IMR-90 (cell line): Measurements from ENCODE around the gene CSRNP3. TPM values are rescaled to one million over a fixed set of nuclear protein-coding genes. Genes with fewer than 3 reads are reported as not detected.
"Not testable (repeated sequence)": the region's sequence is repeated elsewhere in the genome, so short reads cannot be mapped to it uniquely, and the experiment has no call there.

ENCODE experiments used
- ATAC-seq: fragments of 200-7000 bp; cut with Tn5 transposase; 2 replicates; pipeline ENCODE4 v1.9.1; 2020; ENCODE audit warnings: low read depth, mild to moderate bottlenecking, moderate library complexity
- BruUV-seq: library from RNA; stranded (reverse); fragments of 400-500 nt; replicated peaks from 2 replicates; lab custom pipeline; 2021; lab: Mats Ljungman, UMichigan
- CTCF ChIA-PET: fragments of 300-600 bp; formaldehyde crosslinking; extraction: SDS; loops from one replicate; lab custom pipeline; 2021; ENCODE audit warnings: antibody characterized with exemption; lab: Yijun Ruan, JAX
- POLR2A ChIA-PET: fragments of 300-600 bp; sonication (Branson Sonifier 250); formaldehyde crosslinking; loops from one replicate; lab custom pipeline; 2022; ENCODE audit warnings: antibody characterized with exemption; ENCODE audit not compliant: unreplicated experiment; lab: Charles Lee
- DNase-seq: peaks from one replicate; pipeline ENCODE4 v3.0.0; 2013
- H2AFZ ChIP-seq: replicated peaks from 2 replicates; pipeline ENCODE3; 2013; ENCODE audit warnings: low read length, mild to moderate bottlenecking; ENCODE audit not compliant: poor library complexity
- H2AK5ac ChIP-seq: 2 replicates; pipeline ENCODE4 v1.6.1; 2013; ENCODE audit warnings: low read depth, low read length, inconsistent platforms
- H2AK9ac ChIP-seq: replicated peaks from 2 replicates; pipeline ENCODE3; 2013; ENCODE audit warnings: mild to moderate bottlenecking, low read depth, low read length, moderate library complexity; ENCODE audit not compliant: poor library complexity
- H2BK120ac ChIP-seq: 2 replicates; pipeline ENCODE4 v1.6.1; 2013; ENCODE audit warnings: low read depth, low read length, inconsistent platforms
- H2BK15ac ChIP-seq: 3 replicates; pipeline ENCODE4 v1.6.1; 2013; ENCODE audit warnings: low read depth, low read length, inconsistent platforms
- H2BK20ac ChIP-seq: 2 replicates; pipeline ENCODE4 v1.6.1; 2013; ENCODE audit warnings: low read depth, mild to moderate bottlenecking, inconsistent platforms, low read length, moderate library complexity
- H2BK5ac ChIP-seq: 2 replicates; pipeline ENCODE4 v1.6.1; 2013; ENCODE audit warnings: mild to moderate bottlenecking, low read depth, low read length, inconsistent platforms; ENCODE audit not compliant: poor library complexity, severe bottlenecking
- H3K14ac ChIP-seq: replicated peaks from 2 replicates; pipeline ENCODE4 v1.6.1; 2013; ENCODE audit warnings: low read depth, low read length, inconsistent platforms
- H3K18ac ChIP-seq: 2 replicates; pipeline ENCODE4 v1.6.1; 2013; ENCODE audit warnings: low read depth, low read length, control low read depth
- H3K23ac ChIP-seq: 2 replicates; pipeline ENCODE4 v1.6.1; 2013; ENCODE audit warnings: low read depth, low read length, inconsistent platforms
- H3K27ac ChIP-seq: 2 replicates; pipeline ENCODE4 v1.5.1; 2013; ENCODE audit warnings: mild to moderate bottlenecking, control low read depth, low read length; ENCODE audit not compliant: insufficient read depth
- H3K27me3 ChIP-seq: 2 replicates; pipeline ENCODE4 v1.6.1; 2013; ENCODE audit warnings: low read length; ENCODE audit not compliant: control insufficient read depth, insufficient read depth
- H3K36me3 ChIP-seq: 2 replicates; pipeline ENCODE4 v1.6.1; 2013; ENCODE audit warnings: low read length, mixed read lengths; ENCODE audit not compliant: control insufficient read depth, insufficient read depth
- H3K4ac ChIP-seq: 2 replicates; pipeline ENCODE4 v1.6.1; 2013; ENCODE audit warnings: low read depth, low read length, inconsistent platforms
- H3K4me1 ChIP-seq: 2 replicates; pipeline ENCODE4 v1.6.1; 2013; ENCODE audit warnings: low read length, mixed read lengths; ENCODE audit not compliant: control insufficient read depth, insufficient read depth
- H3K4me2 ChIP-seq: 2 replicates; pipeline ENCODE4 v1.6.1; 2013; ENCODE audit warnings: low read depth, mild to moderate bottlenecking, control low read depth, low read length, moderate library complexity
- H3K4me3 ChIP-seq: 2 replicates; pipeline ENCODE4 v1.5.1; 2013; ENCODE audit warnings: low read depth, mild to moderate bottlenecking, control low read depth, low read length, moderate library complexity; ENCODE audit not compliant: insufficient read depth
- H3K56ac ChIP-seq: 2 replicates; pipeline ENCODE4 v1.6.1; 2013; ENCODE audit warnings: low read length, inconsistent platforms; ENCODE audit not compliant: insufficient read depth; ENCODE audit errors: extremely low read depth
- H3K79me1 ChIP-seq, 2 experiments: 2 replicates each; pipeline ENCODE4 v1.6.1; 2013; ENCODE audit warnings: low read length in 2 of 2, inconsistent platforms in 1 of 2, low read depth in 1 of 2
- H3K9ac ChIP-seq: 2 replicates; pipeline ENCODE4 v1.6.1; 2013; ENCODE audit warnings: low read depth, low read length, control low read depth
- H3K9me1 ChIP-seq: 2 replicates; pipeline ENCODE4 v1.6.1; 2013; ENCODE audit warnings: low read length, inconsistent platforms; ENCODE audit not compliant: insufficient read depth
- H3K9me3 ChIP-seq: 2 replicates; pipeline ENCODE4 v1.6.1; 2013; ENCODE audit warnings: low read length; ENCODE audit not compliant: control insufficient read depth, insufficient read depth
- H4K20me1 ChIP-seq: 2 replicates; pipeline ENCODE4 v1.6.1; 2013; ENCODE audit warnings: low read length, inconsistent platforms; ENCODE audit not compliant: insufficient read depth
- H4K5ac ChIP-seq: 2 replicates; pipeline ENCODE4 v1.6.1; 2013; ENCODE audit warnings: mild to moderate bottlenecking, low read depth, low read length, control low read depth
- H4K8ac ChIP-seq, 2 experiments: 2 replicates each; pipeline ENCODE4 v1.6.1; 2013; ENCODE audit warnings: low read depth in 2 of 2, low read length in 2 of 2, control low read depth in 1 of 2, inconsistent platforms in 1 of 2
- H4K91ac ChIP-seq: 2 replicates; pipeline ENCODE4 v1.6.1; 2013; ENCODE audit warnings: low read depth, low read length, inconsistent platforms; ENCODE audit not compliant: insufficient read depth
- BHLHE40 ChIP-seq: fragments of 150-350 bp; IDR thresholded peaks from 2 replicates; pipeline ENCODE4 v1.6.1; 2016; ENCODE audit warnings: mild to moderate bottlenecking, low read depth, low read length
- MXI1 ChIP-seq: IDR thresholded peaks from 2 replicates; pipeline ENCODE4 v1.6.1; 2012; ENCODE audit warnings: low read depth, mild to moderate bottlenecking, low read length, moderate library complexity, borderline replicate concordance
- POLR2A ChIP-seq: IDR thresholded peaks from 2 replicates; pipeline ENCODE4 v1.6.1; 2012; ENCODE audit warnings: mild to moderate bottlenecking, low read depth, low read length
- RAD21 ChIP-seq: IDR thresholded peaks from 2 replicates; pipeline ENCODE4 v1.6.1; 2012; ENCODE audit warnings: low read length, improper control_type of control experiment
- RCOR1 ChIP-seq: IDR thresholded peaks from 2 replicates; pipeline ENCODE4 v1.6.1; 2012; ENCODE audit warnings: mild to moderate bottlenecking, low read length, improper control_type of control experiment; ENCODE audit not compliant: insufficient replicate concordance
- WGBS, 2 experiments: methylation state at CpG; one replicate each; pipeline versions ENCODE4 v1.1.5 to v1.1.7; 2013; ENCODE audit warnings: missing lambda C conversion rate in 2 of 2; ENCODE audit not compliant: insufficient read length in 1 of 2; ENCODE audit errors: extremely low coverage in 2 of 2; 5-methylcytosine and 5-hydroxymethylcytosine counted together
- dilution Hi-C: fragments of 300-500 bp; cut with HindIII; formaldehyde crosslinking; loops from one replicate; pipeline ENCODE4 v1.14.3; 2018; ENCODE audit warnings: low sequenced_read_pairs; ENCODE audit not compliant: unreplicated experiment
- in situ Hi-C: fragments of 300-500 bp; cut with MboI; formaldehyde crosslinking; loops from 3 replicates; pipeline ENCODE4 v1.14.3; 2019; ENCODE audit warnings: low sequenced_read_pairs, inconsistent platforms, mixed read lengths
- intact Hi-C: fragments of 100-400 bp; cut with micrococcal nuclease; formaldehyde crosslinking; loops from 2 replicates; pipeline ENCODE4 v1.10.0; 2022
- polyA plus RNA-seq, 3 experiments: library from polyadenylated mRNA; depleted of rRNA; stranded (reverse); fragments of >200 nt; gene quantifications; 2 replicates each; pipeline ENCODE4 v1.2.3, GENCODE V29; 2012; ENCODE audit warnings: low replicate concordance in 1 of 3
- total RNA-seq: library from RNA; depleted of rRNA; stranded (reverse); fragments of >200 nt; gene quantifications from 2 replicates; pipeline ENCODE4 v1.2.3, GENCODE V29; 2012
- TF ChIP-seq, protein P1 (sequence below): fragments of 150-350 bp; IDR thresholded peaks from 2 replicates; pipeline ENCODE4 v1.6.1; 2016; ENCODE audit warnings: low read depth, mild to moderate bottlenecking, low read length, moderate library complexity, borderline replicate concordance
- TF ChIP-seq, protein P2 (sequence below): fragments of 150-350 bp; IDR thresholded peaks from 2 replicates; pipeline ENCODE4 v1.6.1; 2017; ENCODE audit warnings: mild to moderate bottlenecking, antibody characterized with exemption, low read length, low read depth

The CSRNP3 gene
- total and polyA plus RNA-seq, 2 of the 4 experiments (the other 2 are of a cell fraction) = 0.21 to 0.72 TPM

GRCh38 chr2:165665614-165666013, 196.1 kb downstream of the CSRNP3 start:
- Histone ChIP-seq H4K20me1 (no peaks in the 10 kb centered on the region), H3K79me1 (no peaks in the 10 kb centered on the region), H3K4me1 (no peaks in the 10 kb centered on the region), H3K4ac (no peak overlapping the region), H3K9me1 (no peaks in the 10 kb centered on the region), H3K27me3 (no peaks in the 10 kb centered on the region), H3K14ac (no peak overlapping the region), H4K91ac (no peak overlapping the region), H3K23ac (no peak overlapping the region), H4K8ac (no peak overlapping the region), H2AK9ac (no peak overlapping the region), H3K9me3 (no peaks in the 10 kb centered on the region), H3K4me2 (no peak overlapping the region), H2BK5ac (no peak overlapping the region), H2AK5ac (no peak overlapping the region), H3K18ac (no peak overlapping the region), H3K9ac (no peak overlapping the region), H3K36me3 (no peaks in the 10 kb centered on the region), H3K27ac (no peak overlapping the region), H2BK15ac (no peak overlapping the region), H2AFZ (no peak overlapping the region), H3K56ac (no peak overlapping the region), H4K5ac (no peak overlapping the region), H2BK20ac (no peak overlapping the region), H2BK120ac (no peak overlapping the region), H3K4me3 (no peak overlapping the region)
- in situ Hi-C loops (no loop called here), dilution Hi-C loops (no loop called here), intact Hi-C loops (no loop called here)
- ChIA-PET CTCF (no interaction called here), POLR2A (no interaction called here)
- no TSS peak for BruUV-seq
- DNase-seq (no peak), ATAC-seq (no peak)
- no peak for TF ChIP-seq BHLHE40
- TF ChIP-seq POLR2A = no peak
- TF ChIP-seq, protein P1, sequence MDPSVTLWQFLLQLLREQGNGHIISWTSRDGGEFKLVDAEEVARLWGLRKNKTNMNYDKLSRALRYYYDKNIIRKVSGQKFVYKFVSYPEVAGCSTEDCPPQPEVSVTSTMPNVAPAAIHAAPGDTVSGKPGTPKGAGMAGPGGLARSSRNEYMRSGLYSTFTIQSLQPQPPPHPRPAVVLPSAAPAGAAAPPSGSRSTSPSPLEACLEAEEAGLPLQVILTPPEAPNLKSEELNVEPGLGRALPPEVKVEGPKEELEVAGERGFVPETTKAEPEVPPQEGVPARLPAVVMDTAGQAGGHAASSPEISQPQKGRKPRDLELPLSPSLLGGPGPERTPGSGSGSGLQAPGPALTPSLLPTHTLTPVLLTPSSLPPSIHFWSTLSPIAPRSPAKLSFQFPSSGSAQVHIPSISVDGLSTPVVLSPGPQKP = no peak
- TF ChIP-seq RAD21 = no peak
- TF ChIP-seq, protein P2, sequence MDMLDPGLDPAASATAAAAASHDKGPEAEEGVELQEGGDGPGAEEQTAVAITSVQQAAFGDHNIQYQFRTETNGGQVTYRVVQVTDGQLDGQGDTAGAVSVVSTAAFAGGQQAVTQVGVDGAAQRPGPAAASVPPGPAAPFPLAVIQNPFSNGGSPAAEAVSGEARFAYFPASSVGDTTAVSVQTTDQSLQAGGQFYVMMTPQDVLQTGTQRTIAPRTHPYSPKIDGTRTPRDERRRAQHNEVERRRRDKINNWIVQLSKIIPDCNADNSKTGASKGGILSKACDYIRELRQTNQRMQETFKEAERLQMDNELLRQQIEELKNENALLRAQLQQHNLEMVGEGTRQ = no peak
- TF ChIP-seq RCOR1 = no peak
- TF ChIP-seq MXI1 = no peak
- 38% methylated on average over 1 of the region's 2 CpGs; no CpG with 5 or more reads in 1 of the 2 experiments for WGBS, 2 experiments

- ATAC-seq, dilution Hi-C loops, H3K9me1 ChIP-seq, H2AK5ac ChIP-seq, H3K27me3 ChIP-seq, H2BK120ac ChIP-seq, H3K23ac ChIP-seq, H3K4me1 ChIP-seq, H2BK20ac ChIP-seq, H3K27ac ChIP-seq, in situ Hi-C loops, BruUV-seq, H3K14ac ChIP-seq, H2AFZ ChIP-seq, H3K18ac ChIP-seq, H4K8ac ChIP-seq, H3K9me3 ChIP-seq, CTCF ChIA-PET, H4K20me1 ChIP-seq, H2BK5ac ChIP-seq, H3K56ac ChIP-seq, DNase-seq, H3K79me1 ChIP-seq, H3K36me3 ChIP-seq, H4K91ac ChIP-seq, H3K4ac ChIP-seq, H2AK9ac ChIP-seq, H2BK15ac ChIP-seq, H3K4me3 ChIP-seq, H4K5ac ChIP-seq, H3K4me2 ChIP-seq, intact Hi-C loops, H3K9ac ChIP-seq, POLR2A ChIA-PET: not testable (repeated sequence)
These were observed 196.6 kb downstream of the CSRNP3 start for GRCh38 chr2:165666073-165666472.
